GM21447 (cell line): Measurements from ENCODE around the gene ABCC6.
"Not testable (repeated sequence)": the region's sequence is repeated elsewhere in the genome, so short reads cannot be mapped to it uniquely, and the experiment has no call there.

ENCODE experiments used
- ATAC-seq: cut with Tn5 transposase; IDR thresholded peaks from one replicate; pipeline ENCODE4 v1.9.1; 2021; ENCODE audit not compliant: unreplicated experiment

Gene ABCC6

DNA sequence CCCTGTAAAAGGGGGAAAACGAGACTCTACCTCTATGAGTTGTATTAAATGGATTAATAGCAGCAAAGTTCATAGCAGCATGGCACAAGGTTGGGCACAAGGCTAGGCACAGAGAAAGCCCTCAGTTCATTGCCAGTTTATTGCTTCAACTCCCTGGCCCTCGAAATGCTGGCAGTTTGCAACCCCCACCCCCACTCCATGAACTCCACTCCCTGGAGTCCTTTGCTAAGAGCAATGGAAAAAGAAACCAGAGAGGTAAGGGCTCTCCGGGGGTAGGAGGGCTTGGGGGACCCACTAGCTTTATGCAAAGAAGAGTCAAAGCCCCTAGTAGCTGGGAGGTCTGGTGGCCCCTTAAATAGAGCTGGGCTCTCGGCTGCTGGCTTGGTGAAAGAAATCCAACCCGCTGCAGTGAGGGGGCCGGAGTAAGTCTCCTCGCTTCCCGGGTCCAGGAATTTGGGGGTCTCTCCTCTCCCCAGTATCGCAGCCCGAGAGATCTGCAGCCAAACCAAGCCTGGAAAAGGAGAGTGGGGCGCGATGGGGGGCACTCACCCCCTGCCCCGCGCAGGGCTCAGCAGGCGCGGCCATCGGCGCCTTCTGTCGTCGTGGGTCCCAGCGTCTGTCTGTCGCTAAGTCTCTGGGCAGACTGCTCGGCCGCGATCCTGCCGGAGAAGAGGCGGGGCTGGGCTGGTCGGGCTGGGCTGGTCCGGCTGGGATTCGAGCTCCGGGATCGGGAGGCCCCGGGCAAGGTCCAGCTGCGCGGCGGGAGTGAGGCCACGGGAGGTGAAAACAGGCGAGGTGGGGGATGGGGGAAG, at the start of gene ABCC6:
Gene ABCC6, minus strand, starts transcription at position 645 of the 812 bp plus-strand sequence. Its CDS starts 60 bp downstream, at position 585.
- not testable (repeated sequence) for ATAC-seq

- not testable (repeated sequence) for ATAC-seq
Observed at GRCh38 chr16:16272573-16273221, 49.4 kb upstream of the ABCC6 start.

GRCh38 chr16:16271658-16272057, 48.4 kb upstream of the ABCC6 start:
- not testable (repeated sequence) for ATAC-seq

GRCh38 chr16:16268185-16268808, 45.0 kb upstream of the ABCC6 start:
- ATAC-seq = not testable (repeated sequence)

GRCh38 chr16:16267708-16268107, 44.4 kb upstream of the ABCC6 start:
- ATAC-seq = not testable (repeated sequence)

GRCh38 chr16:16265044-16265443, 41.8 kb upstream of the ABCC6 start:
- not testable (repeated sequence) for ATAC-seq

DNA sequence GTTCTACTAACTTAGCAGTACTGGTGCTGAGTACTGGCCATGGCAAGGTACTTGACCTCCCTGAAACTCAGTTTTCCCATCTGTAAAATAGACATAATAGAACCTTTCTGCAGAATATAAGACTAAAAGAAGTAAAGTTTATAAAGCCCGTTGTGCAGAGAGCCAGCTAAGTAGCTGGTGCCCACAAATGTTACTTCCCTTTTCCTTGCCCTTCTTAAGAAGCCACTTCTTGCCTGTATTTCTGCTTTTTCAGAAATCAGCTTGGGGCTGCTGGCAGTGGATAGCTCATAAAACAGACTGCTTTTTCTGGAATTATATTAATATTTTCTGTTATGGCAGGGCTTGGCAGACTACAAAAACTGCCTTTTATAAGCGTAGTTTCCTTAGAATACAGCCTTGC, 40.7 kb upstream of the ABCC6 start:
- not testable (repeated sequence) for ATAC-seq

DNA sequence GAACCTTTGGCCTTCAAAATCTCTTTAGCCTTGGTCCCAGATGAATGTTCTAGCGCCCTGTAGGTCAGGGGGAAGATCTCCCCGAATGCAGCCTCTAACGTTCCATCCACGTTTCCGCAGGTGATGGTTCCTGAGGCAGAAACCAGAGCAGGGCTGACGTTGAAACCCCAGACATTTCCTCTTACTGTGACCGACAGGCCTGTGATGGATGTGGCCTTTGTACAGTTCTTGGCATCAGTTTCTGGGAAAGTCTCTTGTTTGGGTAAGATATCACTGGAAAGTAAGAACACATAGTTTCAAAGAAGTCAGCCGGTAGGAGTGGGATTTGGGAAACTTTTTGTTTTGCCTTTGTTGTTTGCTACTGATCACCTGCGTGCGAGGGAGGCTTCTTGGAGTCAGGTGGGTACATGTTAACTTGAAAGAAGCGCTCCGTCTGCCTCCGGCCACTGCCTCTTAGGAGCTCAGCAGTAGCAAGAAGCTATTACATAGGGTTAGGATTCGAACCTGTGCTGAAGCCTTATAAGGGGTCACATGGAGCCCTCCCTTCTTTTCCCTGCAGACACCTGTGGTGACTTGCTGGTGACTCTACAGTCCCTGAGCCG, 39.8 kb upstream of the ABCC6 start:
- not testable (repeated sequence) for ATAC-seq

- ATAC-seq = not testable (repeated sequence)
Observed at GRCh38 chr16:16259971-16260370, 36.7 kb upstream of the ABCC6 start.

DNA sequence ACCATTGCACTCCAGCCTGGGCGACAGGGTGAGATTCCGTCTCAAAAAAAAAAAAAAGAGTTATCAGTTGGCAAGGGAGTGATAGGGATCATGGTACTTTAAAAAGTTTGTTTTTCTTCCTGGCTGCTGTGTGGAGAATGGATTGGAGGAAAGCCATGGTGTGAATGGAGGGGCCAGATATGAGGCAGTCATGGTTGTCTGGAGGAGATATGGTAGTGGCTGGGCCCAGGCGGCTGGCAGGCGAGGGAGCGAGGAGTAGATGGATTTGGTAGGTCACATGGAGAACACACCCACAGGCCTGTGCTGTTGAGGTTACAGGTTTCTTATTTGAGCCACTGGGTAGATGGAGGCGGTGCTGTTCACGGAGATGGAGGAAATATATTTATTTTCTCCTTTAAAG, 35.5 kb upstream of the ABCC6 start:
- not testable (repeated sequence) for ATAC-seq

DNA sequence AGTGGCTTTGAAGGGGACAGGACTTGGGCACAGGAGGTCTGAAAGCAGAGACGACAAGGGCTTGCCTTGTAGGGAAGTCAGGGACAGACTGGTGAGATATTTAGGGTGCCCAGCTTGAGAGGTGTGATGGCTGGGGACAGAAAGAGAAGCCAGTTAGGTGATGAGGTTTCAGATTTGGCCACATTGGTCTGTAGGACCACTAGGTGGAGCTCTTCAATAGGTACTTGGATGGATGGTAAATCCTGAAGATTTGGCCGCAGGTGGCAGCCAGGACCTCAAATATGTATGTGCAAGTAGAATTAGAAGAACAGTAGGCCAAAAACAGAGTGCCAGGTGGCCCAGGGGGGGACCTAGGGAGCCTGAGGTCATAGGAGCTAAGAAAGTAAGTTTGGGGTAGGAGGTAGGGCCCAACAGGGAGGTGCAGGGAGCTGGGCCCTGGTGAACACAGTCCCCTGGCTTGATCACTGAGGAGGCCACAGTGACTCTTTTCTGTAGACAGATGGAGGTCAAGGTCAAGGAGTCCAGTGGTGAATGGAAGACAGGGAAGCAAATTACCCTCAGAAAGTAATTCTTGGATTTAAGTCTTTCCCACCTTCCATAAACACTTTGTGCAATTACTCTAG, 34.1 kb upstream of the ABCC6 start:
- not testable (repeated sequence) for ATAC-seq

DNA sequence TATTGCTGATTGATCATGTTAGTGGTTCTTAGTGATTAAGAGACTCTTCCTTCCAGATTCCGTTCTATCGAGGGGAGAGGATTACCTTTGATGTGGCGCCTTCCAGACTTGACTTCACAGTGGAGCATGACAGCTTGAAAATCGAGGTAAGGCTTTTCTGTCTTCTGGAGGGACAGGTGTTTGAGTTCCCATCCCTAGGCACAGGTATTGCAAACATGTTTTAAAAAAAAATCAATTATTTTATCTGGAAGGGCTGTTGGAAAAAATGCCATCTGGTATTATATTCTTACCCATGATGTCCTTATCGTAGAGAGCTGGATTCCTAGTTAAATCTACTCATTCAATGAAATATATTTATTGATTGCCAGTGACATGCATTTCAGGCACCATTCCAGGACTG, 29.1 kb upstream of the ABCC6 start:
- ATAC-seq = not testable (repeated sequence)

DNA sequence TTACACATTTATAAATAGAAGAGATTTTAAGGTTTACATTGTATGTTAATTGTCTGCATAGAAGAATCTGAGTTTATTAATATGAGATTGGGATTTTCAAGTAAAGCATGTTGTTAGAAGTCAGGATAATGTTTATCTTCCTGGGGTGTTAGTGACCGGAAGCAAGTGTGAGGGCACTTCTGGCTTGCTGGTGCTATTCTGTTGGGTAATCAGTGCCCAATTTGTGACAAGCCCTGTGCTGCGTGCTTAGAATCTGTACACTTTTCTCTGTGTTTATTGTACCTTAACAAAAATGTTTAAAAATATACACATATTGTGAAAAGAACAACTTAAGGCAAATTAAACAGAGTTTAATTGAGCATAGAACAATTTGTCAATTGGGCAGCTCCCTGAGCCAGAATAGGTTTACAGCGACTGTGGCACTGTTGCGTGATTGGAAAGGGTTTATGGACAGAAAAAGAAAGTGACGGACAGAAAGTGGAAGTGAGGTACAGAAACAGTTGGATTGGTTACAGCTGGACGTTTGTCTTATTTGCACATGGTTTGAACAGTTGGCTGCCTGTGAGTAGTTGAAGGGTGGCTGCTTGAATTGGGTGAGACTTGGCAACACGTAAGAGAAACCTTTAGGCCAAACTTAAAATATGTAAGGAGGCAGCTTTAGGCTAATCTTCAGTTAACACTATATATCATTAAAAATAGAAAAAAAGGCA, 26.5 kb upstream of the ABCC6 start:
- not testable (repeated sequence) for ATAC-seq

DNA sequence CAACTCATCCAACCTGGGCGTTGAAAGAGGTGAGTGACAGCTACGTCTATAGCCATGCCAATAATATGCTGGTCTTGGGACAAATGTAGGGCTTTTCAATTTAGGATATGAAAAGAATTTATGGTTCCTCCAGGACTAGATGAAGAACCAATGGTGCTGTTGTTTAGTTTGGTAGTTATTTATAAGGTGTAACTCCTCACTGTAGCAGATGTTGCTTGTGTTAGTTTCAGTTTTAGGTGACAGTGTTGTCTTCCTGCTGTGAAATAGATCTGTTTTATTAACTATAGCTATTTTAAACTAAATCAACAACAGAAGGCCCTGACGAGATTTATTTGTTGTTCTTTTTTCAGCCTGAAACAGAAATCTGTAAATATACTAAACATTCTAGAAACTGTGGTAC, 24.1 kb upstream of the ABCC6 start:
- not testable (repeated sequence) for ATAC-seq

DNA sequence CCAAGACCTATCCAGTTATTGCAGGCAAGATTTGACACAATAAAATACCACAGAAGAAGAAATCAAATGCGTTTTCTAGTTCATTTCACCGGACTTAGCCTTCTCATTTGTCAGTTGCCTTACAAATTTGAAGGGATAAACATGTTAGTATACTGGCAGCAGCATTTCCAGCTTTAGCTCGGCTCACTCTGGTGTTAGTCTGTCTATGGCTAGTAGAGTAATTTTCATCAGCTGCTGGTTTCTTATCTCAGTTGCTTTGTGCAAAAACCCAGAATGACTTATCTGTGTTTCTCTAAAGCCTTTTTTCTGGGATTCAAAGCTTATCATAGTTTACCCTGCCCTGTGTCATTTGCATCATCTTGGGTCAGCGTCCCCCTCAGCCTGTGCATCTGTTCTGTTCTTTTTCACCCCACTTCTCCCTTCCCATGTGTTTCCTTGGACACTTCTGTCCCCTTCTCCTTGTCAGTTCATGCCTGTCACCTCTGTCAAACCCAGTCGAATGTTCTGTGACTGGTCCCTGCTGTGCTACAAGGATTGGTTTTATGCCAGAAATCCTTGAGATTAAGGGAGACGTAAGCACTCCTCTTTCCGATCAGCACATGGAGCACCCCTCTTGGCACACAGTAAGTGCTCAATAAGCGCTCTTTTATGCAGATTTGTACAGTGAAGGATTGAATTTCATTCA, 23.4 kb upstream of the ABCC6 start:
- not testable (repeated sequence) for ATAC-seq

DNA sequence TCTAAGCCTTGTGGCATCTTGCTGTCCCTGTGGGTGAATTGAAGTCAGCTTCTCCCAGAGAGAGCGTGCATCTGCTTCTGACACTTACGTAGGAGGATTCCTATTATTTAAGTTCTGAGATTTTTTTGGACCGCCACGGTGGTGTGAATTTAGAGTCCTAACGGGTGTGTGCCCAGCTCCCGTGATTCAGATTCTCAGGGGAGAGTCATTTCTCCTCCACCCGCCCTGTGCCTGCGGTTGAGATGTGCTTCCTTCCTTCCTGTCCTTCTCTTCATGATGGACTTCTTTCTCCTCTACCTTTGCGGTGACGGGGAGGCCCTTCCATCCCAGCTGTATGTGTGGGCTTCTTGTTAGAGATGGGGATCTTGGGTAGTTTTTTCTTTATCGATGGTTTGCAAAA, 20.6 kb upstream of the ABCC6 start:
- not testable (repeated sequence) for ATAC-seq

DNA sequence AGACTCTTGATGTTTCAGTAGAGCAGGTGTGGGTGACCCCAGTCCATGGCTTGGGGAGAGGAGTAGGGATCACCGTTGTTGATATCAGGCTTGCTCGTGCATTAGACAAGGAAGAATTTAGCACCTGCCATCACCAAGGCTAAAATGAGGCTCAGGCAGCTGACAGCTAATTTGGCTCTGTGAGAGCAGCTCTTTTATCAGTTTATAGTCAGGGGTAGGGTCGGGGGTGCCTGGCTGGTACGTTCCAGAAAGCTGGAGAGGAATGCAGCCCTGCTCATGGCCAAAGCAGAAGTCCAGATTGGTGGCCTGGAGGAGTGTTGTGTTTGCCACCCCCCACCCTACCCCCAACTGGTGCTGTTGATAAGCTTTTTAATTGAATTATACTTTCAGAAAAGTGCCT, 17.4 kb upstream of the ABCC6 start:
- not testable (repeated sequence) for ATAC-seq

DNA sequence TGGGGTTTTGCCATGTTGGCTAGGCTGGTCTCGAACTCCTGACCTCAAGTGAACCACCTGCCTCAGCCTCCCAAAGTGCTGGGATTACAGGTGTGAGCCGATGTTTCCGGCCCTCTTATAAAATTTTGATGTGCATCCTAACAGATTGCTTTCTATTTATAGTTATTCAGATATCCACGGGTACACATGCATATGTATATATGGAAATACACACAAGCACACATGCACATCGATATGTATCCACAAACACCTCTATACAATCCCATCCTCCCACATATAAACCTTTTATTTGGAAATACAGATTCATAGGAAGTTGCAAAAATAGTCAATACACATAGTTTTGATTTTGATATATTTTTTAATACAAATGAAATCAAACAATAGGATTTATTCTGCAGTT, 14.4 kb upstream of the ABCC6 start:
- ATAC-seq = not testable (repeated sequence)

GRCh38 chr16:16237071-16237470, 13.8 kb upstream of the ABCC6 start:
- ATAC-seq = not testable (repeated sequence)

DNA sequence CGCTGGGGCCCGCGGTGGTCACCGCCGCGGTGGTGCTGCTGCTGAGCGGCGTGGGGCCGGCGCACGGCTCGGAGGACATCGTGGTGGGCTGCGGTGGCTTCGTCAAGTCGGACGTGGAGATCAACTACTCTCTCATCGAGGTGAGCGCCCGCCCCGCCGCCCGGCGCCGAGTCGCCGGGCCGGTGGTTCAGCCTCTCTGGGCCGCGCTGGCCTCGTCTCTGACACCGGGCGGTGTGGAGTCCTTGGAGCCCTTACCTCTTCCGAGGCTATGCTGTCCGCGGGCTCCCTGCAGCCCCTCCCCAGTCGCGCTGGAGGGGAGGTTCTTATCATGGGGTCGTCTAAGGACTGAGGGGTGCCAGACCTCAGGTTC, 9.4 kb upstream of the ABCC6 start:
- ATAC-seq = peak; percentile 29
